Activated CD8-positive, alpha-beta memory T cell treated with anti-CD3 and anti-CD28 coated beads, Interleukin-2, amount 50 U/mL, for 4 hours (primary cell): Measurements from ENCODE around the gene KLHL29.
"Not testable (repeated sequence)": the region's sequence is repeated elsewhere in the genome, so short reads cannot be mapped to it uniquely, and the experiment has no call there.

ENCODE experiments used
- DNase-seq: peaks from one replicate; pipeline ENCODE4 v3.0.0-alpha.2; 2020

KLHL29 gene

GRCh38 chr2:23384551-23385343 lies at the start of gene KLHL29:
KLHL29 (plus strand) TSS chr2:23385179; CDS start chr2:23562197, 177,018 bp downstream.
- DNase-seq: peak; percentile 74

- DNase-seq: no peak
Measured at GRCh38 chr2:23335550-23335949, 49.4 kb upstream of the KLHL29 start.

DNA sequence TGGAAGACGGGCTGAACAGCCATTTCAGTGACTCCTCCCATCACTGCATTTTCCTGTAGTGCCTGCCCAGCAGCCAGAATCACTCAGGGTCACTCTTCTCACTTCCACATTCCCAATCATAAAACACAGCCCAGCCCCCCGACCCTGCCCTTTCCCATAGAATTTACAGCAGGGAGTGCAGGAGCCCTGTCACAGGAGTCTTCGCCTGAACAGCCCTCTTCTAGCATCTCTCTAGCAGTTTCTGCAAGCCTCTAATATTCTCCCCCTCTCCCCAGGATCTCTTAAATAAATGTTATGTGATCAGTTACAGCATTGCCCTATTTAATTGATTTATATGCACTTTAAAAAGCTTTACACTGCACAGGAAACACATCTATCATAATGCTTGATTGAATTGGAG lies 42.9 kb upstream of the KLHL29 start:
- DNase-seq: no peak

GRCh38 chr2:23346029-23346428 lies 39.0 kb upstream of the KLHL29 start:
- no peak for DNase-seq

GRCh38 chr2:23346781-23347180 lies 38.2 kb upstream of the KLHL29 start:
- no peak for DNase-seq

GRCh38 chr2:23347471-23348092 lies 37.4 kb upstream of the KLHL29 start:
- no peak for DNase-seq

GRCh38 chr2:23348093-23348481 lies 36.9 kb upstream of the KLHL29 start:
- DNase-seq: not testable (repeated sequence)

DNA sequence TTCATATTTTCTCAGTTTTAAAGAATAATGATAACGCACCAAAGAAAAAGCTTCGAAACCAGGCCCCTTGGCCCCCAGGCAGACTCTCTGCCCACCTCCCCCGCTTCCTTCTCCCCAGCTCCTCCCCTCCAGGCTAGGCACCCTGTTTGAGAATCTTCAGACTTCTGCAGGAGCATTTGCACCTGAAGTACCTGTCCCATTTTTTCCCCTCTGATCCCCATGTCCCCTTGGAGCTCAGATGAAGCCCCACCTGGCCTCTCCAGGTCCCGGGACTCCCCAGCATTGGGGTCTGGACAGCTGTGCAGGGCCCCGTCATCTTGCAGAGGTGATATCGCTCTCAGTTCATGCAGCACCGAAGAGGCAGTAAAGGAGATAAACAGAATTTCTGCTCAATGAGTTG lies 35.5 kb upstream of the KLHL29 start:
- DNase-seq: no peak

- no peak for DNase-seq
Measured at GRCh38 chr2:23350041-23350791, 34.8 kb upstream of the KLHL29 start.

DNA sequence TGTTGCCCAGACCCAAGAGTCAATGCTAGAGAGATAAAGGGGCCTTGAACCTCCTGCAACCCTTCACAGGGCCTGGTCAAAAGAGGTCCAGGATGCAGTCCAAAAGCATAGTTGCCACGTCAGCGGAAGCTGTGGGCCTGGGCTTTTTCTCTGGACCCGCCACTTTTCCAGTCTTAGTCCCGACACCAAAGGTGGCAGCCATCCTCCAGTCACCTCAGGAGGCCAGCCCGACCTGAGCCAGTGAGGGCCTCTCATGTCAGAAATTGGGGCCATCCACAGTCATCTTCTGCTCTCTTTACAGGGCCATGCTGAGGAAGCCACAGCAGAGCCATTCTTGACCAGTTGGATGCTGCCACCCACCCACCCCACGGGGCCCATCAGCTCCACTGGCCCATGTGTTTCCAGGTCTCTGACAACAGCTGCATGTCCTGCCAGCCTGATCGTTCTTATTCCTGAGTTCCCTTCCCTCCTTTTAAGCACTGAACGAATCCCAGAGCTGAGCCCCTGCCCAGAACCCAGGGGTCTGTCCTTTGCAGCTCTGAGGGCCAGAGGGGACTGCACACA lies 34.1 kb upstream of the KLHL29 start:
- no peak for DNase-seq

- DNase-seq: peak; percentile 41
Measured at GRCh38 chr2:23351388-23352141, 33.4 kb upstream of the KLHL29 start.

DNA sequence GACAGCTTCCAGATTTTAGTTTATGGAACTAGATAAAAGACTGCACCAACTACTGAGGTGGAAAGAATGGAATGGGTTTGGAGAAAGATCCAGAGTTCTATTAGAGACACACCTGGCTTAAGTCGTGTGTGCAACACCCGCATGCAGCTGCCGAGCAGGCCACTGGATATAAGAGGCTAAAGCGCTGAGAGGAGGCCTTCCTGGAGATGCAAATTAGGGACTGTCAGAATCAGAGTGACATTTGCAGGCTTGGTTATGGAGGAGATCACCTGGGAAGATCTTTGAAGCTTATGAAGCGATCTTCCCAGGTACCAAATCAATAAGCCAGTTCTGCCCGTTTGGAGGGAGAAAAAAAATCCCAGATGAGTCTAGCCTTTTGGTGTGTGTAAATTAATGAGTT lies 30.4 kb upstream of the KLHL29 start:
- DNase-seq: no peak

DNA sequence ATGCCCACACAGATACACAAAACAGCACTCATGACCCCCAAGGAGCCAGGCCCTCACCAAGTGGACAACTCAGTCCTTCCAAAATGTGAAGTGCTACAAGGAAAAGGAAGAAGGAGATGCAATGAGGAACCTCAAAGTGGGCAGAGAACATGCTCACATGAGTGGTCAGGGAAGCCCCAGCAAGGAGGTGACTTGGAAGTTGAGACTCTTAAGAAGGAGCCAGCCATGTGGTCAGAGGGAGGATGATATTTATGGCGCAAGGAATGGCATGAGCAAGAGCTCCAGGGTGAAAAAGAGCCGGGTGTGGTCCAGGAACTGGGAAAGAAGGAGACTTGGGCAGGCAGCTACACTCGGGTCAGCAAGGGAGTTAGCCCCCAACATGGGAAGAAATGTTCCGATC lies 30.0 kb upstream of the KLHL29 start:
- no peak for DNase-seq

DNA sequence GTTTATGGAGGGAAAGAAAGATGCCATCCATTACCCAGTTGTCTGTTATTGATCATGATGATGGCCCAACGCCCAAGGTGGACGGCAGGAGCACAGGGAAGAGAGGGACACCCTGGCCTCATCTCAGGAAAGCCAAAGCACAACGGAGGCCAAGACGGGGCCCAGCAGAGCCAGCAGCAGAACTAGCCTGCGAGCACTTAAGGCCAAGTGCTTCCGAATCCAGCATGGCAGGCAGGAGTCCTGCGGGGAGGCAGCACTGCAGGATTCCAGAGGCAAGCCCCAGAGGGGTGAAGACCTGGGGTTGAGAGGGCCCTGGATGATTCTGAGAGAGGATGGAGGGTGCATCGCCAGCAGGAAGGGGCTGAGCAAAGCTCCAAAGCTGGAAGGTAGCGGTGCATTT lies 28.3 kb upstream of the KLHL29 start:
- no peak for DNase-seq

GRCh38 chr2:23359631-23360567 lies 25.1 kb upstream of the KLHL29 start:
- DNase-seq: no peak

- no peak for DNase-seq
Measured at GRCh38 chr2:23360571-23361125, 24.3 kb upstream of the KLHL29 start.

DNA sequence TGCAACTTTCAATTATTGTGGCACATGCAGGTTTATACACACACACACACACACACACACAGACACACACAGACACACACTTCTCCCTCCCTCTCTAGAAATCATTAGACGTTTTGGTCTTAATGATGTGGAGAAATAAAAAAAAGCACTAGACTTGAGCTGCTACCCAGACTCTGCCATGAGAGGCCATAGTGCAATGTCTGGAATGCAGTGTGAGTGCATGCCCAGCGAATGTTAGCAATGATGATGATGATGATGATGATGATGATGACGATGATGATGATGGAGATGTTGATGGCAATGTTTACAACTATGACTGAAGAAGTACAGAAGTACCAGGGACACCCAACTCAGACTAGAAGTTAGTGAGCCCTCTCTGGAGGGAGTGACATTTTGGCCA lies 23.8 kb upstream of the KLHL29 start:
- no peak for DNase-seq

GRCh38 chr2:23363268-23363667 lies 21.7 kb upstream of the KLHL29 start:
- no peak for DNase-seq

DNA sequence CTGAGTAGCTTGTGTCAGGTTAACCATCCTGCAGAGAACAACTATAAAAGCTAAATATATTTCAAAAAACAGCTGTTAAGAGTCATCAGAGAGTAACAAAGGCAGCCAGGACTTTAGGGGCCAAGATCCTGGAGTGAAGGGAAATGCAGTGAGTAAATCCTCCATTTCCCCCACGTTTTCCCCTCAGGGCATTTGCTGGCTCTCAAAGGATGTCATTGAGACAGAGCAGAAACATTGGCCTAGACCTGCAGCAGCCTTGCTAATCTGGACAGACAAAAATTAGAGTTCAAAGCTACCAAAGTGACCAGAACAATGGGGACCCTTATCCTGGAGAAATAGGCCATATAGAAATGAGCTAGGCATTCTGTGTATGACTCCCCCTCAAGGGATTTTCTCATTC lies 21.1 kb upstream of the KLHL29 start:
- DNase-seq: no peak

DNA sequence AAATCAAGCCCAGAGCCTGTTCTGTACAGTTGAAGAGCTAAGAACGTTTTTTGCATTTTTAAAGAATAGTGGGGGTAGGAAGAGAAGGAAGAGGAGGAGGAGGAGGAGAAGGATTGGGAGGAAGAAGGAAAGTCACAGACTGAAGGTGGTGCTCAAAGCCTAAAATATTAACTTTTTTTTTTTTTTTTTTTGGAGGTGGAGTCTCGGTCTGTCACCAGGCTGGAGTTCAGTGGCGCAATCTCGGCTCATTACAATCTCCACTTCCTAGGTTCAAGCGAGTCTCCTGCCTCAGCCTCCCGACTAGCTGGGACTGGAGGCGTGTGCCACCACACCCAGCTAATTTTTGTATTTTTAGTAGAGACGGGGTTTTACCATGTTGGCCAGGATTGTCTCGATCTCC lies 18.3 kb upstream of the KLHL29 start:
- DNase-seq: no peak

DNA sequence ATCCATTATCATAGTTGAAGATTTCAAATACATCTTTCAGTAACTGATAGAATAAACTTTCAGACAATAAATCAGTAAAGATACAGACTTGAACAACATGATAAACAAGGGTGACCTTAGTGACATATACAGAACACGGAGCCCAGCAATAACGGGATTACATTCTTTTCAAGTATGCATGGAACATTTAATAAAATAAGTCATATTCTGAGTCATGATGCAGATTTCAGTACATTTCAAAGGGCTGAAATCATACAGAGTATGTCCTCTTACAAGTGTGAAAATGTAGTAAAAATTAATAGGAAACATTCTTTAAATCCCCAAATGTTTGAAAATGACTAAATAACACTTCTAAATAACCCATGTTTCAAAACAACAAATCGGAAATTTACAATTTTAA lies 17.2 kb upstream of the KLHL29 start:
- DNase-seq: no peak
